ENCODE data around the gene PRKCB.
A peak's percentile ranks its signal among the peaks of the same experiment; 100 is the strongest.

Gene PRKCB

DNA sequence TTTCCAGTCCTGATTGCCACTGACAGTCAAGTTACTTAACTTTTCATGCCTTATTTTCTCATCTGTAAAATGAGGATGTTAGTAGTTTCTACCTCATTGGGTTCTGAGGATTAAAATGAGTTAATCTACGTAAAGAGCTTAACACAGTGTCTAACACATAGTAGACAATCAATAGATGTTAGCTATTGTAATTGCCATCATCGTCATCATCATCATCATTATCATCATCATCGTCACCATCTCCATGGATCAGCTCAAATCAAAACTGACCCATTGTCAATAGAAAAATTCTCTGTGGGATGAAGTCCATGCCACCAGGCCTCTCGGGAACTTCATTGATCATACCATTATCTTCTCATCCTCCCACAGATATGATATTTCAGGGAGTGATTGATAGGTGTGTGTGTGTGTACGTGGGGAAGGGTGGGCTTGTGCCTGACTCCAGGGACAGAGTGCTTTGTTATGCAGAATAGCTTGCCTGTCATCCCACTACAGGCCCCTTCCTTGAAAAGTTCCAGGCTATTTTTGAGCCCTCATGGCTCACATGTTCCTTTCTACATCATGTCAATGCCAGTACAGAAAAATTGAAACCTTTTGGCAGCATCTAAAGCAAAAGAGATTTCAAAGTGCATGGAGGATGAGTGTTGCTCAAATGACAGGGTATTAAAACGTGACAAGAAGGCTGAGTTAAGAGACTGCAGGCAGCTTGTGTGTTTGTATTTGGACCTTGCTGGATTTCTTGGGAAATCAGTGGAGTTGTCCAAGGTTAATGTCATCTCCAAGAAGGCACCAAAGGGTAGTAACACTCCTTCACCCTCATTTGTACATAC lies 133.9 kb downstream of the PRKCB start:
- H3K4me3 Mint-ChIP-seq, result no peak overlapping the region
- H3K4me1 Mint-ChIP-seq, result peaks cover 57% of the 10 kb centered on the region
- H3K27ac Mint-ChIP-seq, result no peak overlapping the region
- H3K36me3 Mint-ChIP-seq, result peaks cover 18% of the 10 kb centered on the region
- H3K27me3 Mint-ChIP-seq, result no peaks in the 10 kb centered on the region
- no peaks in the 10 kb centered on the region for H3K9me3 Mint-ChIP-seq

DNA sequence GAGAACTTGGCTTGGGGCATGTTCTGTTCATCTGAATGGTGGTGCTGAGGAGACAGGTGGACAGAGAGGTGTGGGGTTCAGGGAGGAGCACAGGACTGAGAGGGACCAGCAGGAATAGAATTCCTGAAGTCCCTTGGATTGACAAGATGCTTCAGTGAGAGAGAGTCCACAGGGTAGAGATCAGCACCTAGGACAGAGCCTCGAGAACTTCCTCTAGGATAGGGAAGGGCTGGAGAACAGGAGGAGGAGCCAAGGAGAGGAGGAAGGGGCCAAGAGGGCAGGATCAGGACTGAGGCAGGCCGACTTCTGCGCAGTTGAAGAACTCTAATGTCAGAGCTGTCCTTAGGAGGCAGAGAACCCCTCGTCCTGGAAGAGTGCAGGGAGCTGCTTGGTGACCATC lies 138.4 kb downstream of the PRKCB start:
- H3K36me3 Mint-ChIP-seq, result peaks cover 16% of the 10 kb centered on the region
- H3K9me3 Mint-ChIP-seq, result no peaks in the 10 kb centered on the region
- peaks cover 57% of the 10 kb centered on the region for H3K4me1 Mint-ChIP-seq
- H3K27ac Mint-ChIP-seq, result peak overlapping the region; percentile 42
- H3K4me3 Mint-ChIP-seq, result no peak overlapping the region
- no peaks in the 10 kb centered on the region for H3K27me3 Mint-ChIP-seq

DNA sequence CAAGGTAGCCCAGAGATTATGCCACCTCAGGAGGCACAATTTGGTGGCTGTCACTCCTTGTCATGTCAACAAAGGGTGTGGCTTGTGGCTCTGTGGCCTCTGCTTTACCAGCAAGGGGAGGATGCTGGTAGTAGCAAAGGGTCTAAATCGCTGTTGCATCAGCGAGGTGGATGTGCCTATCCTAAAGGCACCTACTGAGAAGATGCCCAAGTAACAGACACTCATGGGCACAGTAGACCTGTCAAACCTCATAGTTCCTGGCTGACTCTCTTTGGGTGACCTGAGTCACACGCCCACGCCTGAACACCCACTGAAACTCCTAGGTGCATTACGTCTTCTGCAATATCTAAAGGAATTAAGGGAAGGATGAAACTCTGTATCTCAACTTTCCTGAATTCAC lies 139.5 kb downstream of the PRKCB start:
- Mint-ChIP-seq H3K9me3 (no peaks in the 10 kb centered on the region), H3K27me3 (no peaks in the 10 kb centered on the region), H3K4me1 (peaks cover 48% of the 10 kb centered on the region), H3K4me3 (peak overlapping the region; percentile 7), H3K36me3 (peaks cover 13% of the 10 kb centered on the region), H3K27ac (no peak overlapping the region)

DNA sequence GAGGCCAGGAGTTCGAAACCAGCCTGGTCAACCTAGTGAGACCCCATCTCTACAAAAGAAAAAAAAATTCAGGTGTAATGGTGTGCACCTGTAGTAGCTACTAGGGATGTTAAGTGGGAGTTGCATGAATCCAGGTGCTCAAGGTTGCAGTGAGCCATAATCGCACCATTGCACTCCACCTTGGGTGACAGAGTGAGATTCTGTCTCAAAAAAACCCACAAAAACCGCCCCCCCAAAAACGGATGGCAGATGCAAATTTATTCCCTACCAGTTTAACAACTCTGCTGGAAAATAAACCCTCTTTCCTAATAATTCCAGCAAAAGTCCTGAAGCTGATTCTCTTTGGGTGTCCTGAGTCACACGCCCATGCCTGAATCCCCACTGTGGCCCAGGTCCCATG lies 140.3 kb downstream of the PRKCB start:
- no peak overlapping the region for H3K4me3 Mint-ChIP-seq
- H3K9me3 Mint-ChIP-seq, result no peaks in the 10 kb centered on the region
- H3K27ac Mint-ChIP-seq, result no peak overlapping the region
- peaks cover 13% of the 10 kb centered on the region for H3K36me3 Mint-ChIP-seq
- no peaks in the 10 kb centered on the region for H3K27me3 Mint-ChIP-seq
- H3K4me1 Mint-ChIP-seq, result peaks cover 50% of the 10 kb centered on the region

DNA sequence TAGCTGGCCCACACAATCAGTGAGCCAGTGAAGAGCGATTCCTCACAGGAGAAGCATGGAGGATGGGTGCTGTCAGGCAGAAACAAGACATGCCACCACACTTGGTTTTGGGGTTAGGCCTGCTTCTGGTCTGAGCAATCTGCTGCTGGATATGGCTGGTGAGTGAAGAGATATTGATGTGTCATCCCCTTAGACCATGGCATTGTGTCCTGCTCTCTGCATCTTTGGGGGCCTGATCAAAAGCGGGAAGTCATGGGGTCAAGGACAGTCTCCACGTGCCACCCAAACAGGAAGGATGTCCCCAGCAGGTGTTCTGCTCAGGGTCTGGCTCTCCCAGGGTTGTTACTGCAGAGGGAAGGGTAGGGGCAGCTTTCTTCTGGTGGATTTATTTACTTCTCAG lies 140.7 kb downstream of the PRKCB start:
- no peak overlapping the region for H3K4me3 Mint-ChIP-seq
- H3K4me1 Mint-ChIP-seq, result peaks cover 50% of the 10 kb centered on the region
- no peaks in the 10 kb centered on the region for H3K27me3 Mint-ChIP-seq
- peaks cover 13% of the 10 kb centered on the region for H3K36me3 Mint-ChIP-seq
- no peak overlapping the region for H3K27ac Mint-ChIP-seq
- H3K9me3 Mint-ChIP-seq, result no peaks in the 10 kb centered on the region

DNA sequence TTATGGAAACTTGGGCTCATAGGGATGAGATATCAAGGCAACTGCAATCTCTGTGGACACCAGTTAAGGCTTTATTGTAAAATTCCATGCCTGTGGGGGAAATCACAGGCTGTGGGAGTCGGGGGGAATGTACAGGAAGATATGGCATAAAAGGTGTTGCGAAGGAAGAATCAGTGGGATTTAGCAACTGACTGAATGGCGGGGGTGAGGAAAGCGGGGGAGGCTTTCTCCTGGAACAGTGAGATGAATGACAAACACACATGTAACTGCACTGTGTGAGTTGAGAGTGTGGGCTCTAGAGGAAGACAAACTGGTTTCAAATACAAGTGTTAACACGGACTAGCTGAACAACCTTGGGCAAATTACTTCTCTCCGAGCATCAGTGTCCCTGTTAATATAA lies 143.7 kb downstream of the PRKCB start:
- H3K9me3 Mint-ChIP-seq, result no peaks in the 10 kb centered on the region
- peak overlapping the region; percentile 43 for H3K27ac Mint-ChIP-seq
- no peaks in the 10 kb centered on the region for H3K27me3 Mint-ChIP-seq
- H3K4me1 Mint-ChIP-seq, result peaks cover 40% of the 10 kb centered on the region
- H3K4me3 Mint-ChIP-seq, result no peak overlapping the region
- peaks cover 6% of the 10 kb centered on the region for H3K36me3 Mint-ChIP-seq

DNA sequence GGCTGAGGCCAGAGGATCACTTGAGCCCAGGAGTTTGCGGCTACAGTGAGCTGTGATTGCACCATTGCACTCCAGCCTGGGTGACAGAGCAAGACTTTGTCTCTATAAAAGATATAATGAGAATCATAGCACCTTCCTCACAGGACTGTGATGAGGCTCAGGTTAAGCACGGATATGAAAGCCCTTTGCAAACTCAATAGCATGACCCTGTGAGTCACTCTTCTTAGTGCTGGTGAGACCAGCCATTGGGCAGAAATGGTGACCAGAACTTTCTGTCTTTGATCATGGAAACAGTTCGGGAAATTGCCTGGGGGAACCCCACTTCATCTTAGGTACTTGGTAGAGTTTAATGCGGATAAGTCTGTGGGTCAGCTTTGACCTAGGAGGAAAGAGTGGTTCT lies 144.2 kb downstream of the PRKCB start:
- Mint-ChIP-seq H3K36me3 (peaks cover 8% of the 10 kb centered on the region), H3K27ac (no peak overlapping the region), H3K9me3 (no peaks in the 10 kb centered on the region), H3K4me3 (no peak overlapping the region), H3K4me1 (peaks cover 38% of the 10 kb centered on the region), H3K27me3 (no peaks in the 10 kb centered on the region)

DNA sequence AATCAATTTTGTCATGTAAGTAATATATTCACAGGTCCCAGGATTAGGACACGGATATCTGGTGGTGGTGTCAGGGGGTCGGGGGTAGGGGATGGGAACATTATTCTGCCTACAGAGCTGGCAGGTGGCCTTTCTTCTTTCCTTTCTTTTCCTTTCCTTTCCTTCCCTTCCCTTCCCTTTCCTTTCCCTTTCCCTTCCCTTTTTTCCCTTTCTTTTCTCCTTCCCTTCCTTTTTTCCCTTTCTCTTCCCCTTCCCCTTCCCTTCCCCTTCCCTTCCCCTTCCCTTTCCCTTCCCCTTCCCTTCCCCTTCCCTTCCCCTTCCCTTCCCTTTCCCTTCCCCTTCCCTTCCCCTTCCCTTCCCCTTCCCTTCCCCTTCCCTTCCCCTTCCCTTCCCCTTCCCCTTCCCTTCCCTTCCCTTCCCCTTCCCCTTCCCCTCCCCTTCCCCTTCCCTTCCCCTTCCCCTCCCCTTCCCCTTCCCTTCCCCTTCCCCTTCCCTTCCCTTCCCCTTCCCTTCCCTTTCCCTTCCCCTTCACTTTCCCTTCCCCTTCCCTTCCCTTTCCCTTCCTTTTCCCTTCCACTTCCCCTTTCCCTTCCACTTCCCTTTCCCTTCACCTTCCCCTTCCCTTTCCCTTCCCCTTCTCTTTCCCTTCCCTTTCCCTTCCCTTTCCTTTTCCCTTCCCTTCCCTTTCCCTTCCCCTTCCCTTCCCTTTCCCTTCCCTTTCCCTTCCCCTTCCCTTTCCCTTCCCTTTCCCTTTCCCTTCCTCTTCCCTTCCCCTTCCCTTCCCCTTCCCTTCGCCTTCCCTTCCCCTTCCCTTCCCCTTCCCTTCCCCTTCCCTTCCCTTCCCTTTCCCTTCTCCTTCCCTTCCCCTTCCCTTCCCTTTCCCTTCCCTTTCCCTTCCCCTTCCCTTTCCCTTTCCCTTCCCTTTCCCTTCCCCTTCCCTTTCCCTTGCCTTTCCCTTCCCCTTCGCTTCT lies 145.9 kb downstream of the PRKCB start:
- Mint-ChIP-seq H3K9me3 (no peaks in the 10 kb centered on the region), H3K27me3 (no peaks in the 10 kb centered on the region), H3K4me3 (no peak overlapping the region), H3K36me3 (peaks cover 8% of the 10 kb centered on the region), H3K27ac (no peak overlapping the region), H3K4me1 (peaks cover 21% of the 10 kb centered on the region)

DNA sequence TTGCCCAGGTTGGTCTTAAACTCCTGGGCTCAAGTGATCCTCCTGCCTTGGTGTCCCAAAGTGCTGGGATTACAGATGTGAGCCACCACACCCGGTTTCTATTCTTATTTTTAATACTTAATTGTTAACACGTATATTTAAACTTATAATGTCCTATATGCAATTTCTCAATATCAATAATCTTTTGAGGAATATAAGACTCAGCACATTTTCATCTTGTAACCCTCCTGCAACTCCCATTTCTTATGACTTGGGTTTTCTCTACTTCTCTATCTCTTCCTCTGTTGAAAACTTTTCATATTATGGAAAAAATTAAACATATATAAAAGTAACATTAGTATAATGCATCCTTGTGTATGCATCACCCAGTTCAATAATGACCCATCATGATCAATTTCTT lies 150.7 kb downstream of the PRKCB start:
- Mint-ChIP-seq H3K36me3 (peaks cover 15% of the 10 kb centered on the region), H3K27ac (no peak overlapping the region), H3K9me3 (no peaks in the 10 kb centered on the region), H3K4me1 (peaks cover 14% of the 10 kb centered on the region), H3K27me3 (no peaks in the 10 kb centered on the region), H3K4me3 (no peak overlapping the region)

DNA sequence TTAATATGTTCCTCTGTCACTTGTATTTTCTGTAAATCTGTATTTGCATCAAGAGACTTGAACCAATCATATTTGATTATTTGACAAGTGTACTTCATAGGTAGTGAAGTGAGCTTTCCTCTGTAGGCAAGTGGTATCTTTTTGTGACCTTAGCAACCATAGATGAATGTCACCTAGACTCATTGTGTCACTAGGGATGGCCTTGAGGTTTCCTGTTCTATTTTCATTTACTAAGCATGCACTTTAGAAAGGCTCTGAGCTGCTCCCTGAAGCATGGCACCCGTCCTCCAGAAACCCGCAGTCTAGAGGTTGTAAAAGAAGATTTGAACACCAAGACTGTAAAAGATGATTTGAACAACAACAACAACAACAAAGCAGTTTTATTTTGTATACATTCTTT lies 151.7 kb downstream of the PRKCB start:
- Mint-ChIP-seq H3K4me3 (no peak overlapping the region), H3K27me3 (no peaks in the 10 kb centered on the region), H3K9me3 (no peaks in the 10 kb centered on the region), H3K36me3 (peaks cover 15% of the 10 kb centered on the region), H3K4me1 (peaks cover 14% of the 10 kb centered on the region), H3K27ac (no peak overlapping the region)

DNA sequence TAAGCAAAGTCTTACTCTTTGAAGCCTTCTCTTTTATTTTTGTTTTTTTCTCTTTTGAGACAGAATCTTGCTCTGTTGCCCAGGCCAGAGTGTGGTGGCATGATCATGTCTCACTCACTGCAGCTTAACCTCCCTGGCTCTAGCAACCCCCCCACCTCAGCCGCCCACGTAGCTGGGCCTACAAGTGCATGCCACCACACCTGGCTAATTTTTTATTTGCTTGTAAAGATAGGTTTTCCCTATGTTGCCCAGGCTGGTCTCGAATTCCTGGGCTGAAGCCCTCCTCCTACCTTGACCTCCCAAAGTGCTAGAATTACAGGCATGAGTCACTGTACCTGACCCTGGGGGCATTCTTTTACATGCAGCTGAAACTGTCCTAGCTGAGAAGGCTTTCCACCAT lies 154.7 kb downstream of the PRKCB start:
- no peaks in the 10 kb centered on the region for H3K9me3 Mint-ChIP-seq
- no peak overlapping the region for H3K4me3 Mint-ChIP-seq
- peaks cover 5% of the 10 kb centered on the region for H3K4me1 Mint-ChIP-seq
- no peaks in the 10 kb centered on the region for H3K27me3 Mint-ChIP-seq
- peaks cover 17% of the 10 kb centered on the region for H3K36me3 Mint-ChIP-seq
- no peak overlapping the region for H3K27ac Mint-ChIP-seq

DNA sequence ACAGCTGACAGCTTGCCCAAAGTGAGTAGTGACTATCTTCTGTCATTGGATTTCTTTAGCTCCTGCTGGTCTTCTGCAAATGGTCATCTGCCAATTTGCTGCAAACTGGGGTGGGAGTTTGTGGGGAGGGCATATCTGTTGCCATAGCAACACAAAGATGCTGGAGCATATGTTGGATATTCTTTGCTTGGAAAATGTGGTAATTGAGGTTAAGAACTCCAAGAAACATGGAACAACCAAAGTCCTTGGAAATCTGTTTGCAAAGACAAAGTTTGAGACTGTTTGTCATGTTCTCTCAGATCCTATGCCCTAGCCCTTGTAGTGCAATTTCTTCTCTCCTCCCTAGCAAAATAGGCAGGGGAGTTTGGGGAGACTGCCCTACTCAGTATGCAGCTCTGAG lies 155.3 kb downstream of the PRKCB start:
- Mint-ChIP-seq H3K27ac (no peak overlapping the region), H3K9me3 (no peaks in the 10 kb centered on the region), H3K4me1 (peaks cover 5% of the 10 kb centered on the region), H3K36me3 (peaks cover 21% of the 10 kb centered on the region), H3K4me3 (no peak overlapping the region), H3K27me3 (no peaks in the 10 kb centered on the region)

DNA sequence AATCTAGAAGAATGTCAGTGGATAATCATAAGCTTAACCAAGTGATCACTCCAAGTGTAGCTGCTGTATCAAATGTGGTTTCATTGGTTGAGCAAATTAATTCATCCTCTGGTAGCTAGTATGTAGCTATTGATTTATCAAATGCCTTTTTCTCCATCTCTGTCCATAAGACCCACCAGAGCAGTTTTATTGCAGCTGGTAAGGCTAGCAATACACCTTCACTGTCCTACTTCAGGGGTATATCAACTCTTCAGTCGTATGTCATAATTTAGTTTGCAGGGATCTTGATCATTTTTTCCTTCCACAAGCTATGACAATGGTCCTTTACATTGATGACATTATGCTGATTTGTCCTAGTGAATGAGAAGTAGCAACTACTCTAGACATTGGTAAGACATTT lies 158.8 kb downstream of the PRKCB start:
- Mint-ChIP-seq H3K36me3 (peaks cover 13% of the 10 kb centered on the region), H3K4me1 (peaks cover 7% of the 10 kb centered on the region), H3K27ac (no peak overlapping the region), H3K27me3 (no peaks in the 10 kb centered on the region), H3K4me3 (no peak overlapping the region), H3K9me3 (no peaks in the 10 kb centered on the region)

DNA sequence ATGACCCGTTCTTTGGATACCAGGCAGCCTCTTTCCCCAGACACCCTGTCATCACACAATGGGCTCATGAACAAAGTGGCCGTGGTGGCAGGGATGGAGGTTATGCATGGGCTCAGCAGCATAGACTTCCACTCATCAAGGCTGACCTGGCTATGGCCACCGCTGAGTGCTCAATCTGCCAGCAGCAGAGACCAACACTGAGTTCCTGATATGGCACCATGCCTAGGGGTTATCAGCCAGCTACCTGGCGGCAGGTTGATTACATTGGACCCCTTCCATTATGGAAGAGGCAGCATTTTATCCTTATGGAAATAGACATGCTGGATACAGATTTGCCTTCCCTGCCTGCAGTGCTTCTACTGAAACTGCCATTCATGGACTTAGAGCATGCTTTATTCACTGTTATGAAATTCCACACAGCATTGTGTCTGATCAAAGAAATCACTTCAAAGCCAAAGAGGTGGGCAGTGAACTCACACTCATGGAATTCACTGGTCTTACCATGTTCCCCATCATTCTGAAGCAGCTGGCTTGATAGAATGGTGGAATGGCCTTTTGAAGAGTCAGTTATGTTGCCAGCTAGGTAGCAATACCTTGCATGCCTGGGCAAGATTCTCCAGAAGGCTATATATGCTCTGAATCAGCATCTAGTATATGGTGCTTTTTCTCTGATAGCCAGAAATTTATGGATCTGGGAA lies 160.6 kb downstream of the PRKCB start:
- peaks cover 14% of the 10 kb centered on the region for H3K4me1 Mint-ChIP-seq
- no peaks in the 10 kb centered on the region for H3K27me3 Mint-ChIP-seq
- no peak overlapping the region for H3K4me3 Mint-ChIP-seq
- no peak overlapping the region for H3K27ac Mint-ChIP-seq
- H3K9me3 Mint-ChIP-seq, result no peaks in the 10 kb centered on the region
- peaks cover 12% of the 10 kb centered on the region for H3K36me3 Mint-ChIP-seq

DNA sequence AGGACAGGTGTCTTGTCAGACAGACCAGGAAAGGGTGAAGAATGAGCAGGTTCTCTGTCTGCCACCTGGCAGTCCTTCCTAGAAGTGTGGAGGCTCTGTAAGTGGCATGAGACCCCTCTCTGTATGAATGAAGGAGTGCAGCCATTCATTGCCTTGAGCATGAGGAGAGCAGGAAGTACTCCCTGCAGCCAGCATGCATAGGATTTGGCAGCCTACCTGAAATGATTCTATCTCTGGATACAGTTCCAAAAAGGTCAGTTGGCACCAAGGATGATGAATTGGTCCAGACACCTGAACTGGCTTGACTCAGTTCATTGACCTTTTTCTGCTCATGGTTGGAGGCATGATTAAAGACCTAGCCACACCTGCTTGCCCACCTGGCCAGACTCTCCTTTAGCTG lies 163.0 kb downstream of the PRKCB start:
- H3K4me1 Mint-ChIP-seq, result peaks cover 22% of the 10 kb centered on the region
- H3K9me3 Mint-ChIP-seq, result no peaks in the 10 kb centered on the region
- no peaks in the 10 kb centered on the region for H3K27me3 Mint-ChIP-seq
- H3K27ac Mint-ChIP-seq, result no peak overlapping the region
- H3K4me3 Mint-ChIP-seq, result no peak overlapping the region
- H3K36me3 Mint-ChIP-seq, result peaks cover 11% of the 10 kb centered on the region
